Lower leg skin (tissue), 3 donors: ENCODE measurements around the gene FAAH.

Experiments used
- CTCF ChIP-seq, 3 donors: fragments of 450-650 bp; IDR thresholded peaks; one replicate each; pipeline ENCODE4 v1.5.1; 2016; ENCODE audit warnings: antibody characterized with exemption in 3 of 3, mild to moderate bottlenecking in 3 of 3, moderate library complexity in 2 of 3
- POLR2A ChIP-seq, 2 donors: fragments of 450-650 bp; IDR thresholded peaks; one replicate each; pipeline ENCODE4 v1.6.1; 2016 to 2017; ENCODE audit warnings: antibody characterized with exemption in 2 of 2, mild to moderate bottlenecking in 1 of 2, moderate library complexity in 1 of 2

- TF ChIP-seq CTCF (IDR thresholded peaks at IDR 0.05) (no peak), POLR2A (IDR thresholded peaks at IDR 0.05) (no peak)
Measured at GRCh38 chr1:46424730-46425129, 30.6 kb downstream of the FAAH start.
